Measurements from ENCODE around the gene SERPINA4. TPM values are rescaled to one million over a fixed set of nuclear protein-coding genes. Genes with fewer than 3 reads are reported as not detected.

SERPINA4 gene
- total and polyA plus RNA-seq, 2 of the 13 experiments (the other 11 are each of a cell fraction or from before 2014, with no cell fraction given): 39.1 to 57.8 TPM

- TF ChIP-seq ZNF646 (CRISPR knock-in tag; IDR thresholded peaks at IDR 0.05): no peak
- no peak for TF ChIP-seq GLMP (CRISPR knock-in tag; IDR thresholded peaks at IDR 0.05; ENCODE audit: borderline replicate concordance)
Measured at GRCh38 chr14:94544726-94545125, 16.5 kb upstream of the SERPINA4 start (continued).

- ATAC-seq (no peak), DNase-seq (ENCODE audit: low spot score) (no peak), FAIRE-seq (no peak)
- Histone ChIP-seq H3K27ac (ENCODE audit: extremely low read length, insufficient read depth, low read length) (no peak overlapping the region), H4K20me1 (ENCODE audit: insufficient read depth, low read length) (no peaks in the 10 kb centered on the region), H3K27me3 (ENCODE audit: control insufficient read depth in 1 of 2, insufficient read depth in 2 of 2, low read length in 2 of 2) (no peaks in the 10 kb centered on the region), H2AFZ (ENCODE audit: low read length) (no peak overlapping the region), H3K36me3 (replicated peaks in 1 of 2; ENCODE audit: control insufficient read depth in 1 of 2, insufficient read depth in 2 of 2, low read length in 2 of 2) (no peaks in the 10 kb centered on the region), H3K79me2 (ENCODE audit: insufficient read depth, low read length) (no peaks in the 10 kb centered on the region), H3K4me3 (replicated peaks in 1 of 3; ENCODE audit: insufficient read depth in 1 of 3, low read depth in 2 of 3, low read length in 3 of 3) (no peak overlapping the region), H3K4me2 (ENCODE audit: low read depth, low read length) (no peak overlapping the region), H3K9me3 (ENCODE audit: low read length) (no peaks in the 10 kb centered on the region), H3K4me1 (ENCODE audit: insufficient read depth, low read length) (peaks cover 99% of the 10 kb centered on the region), H3K9ac (ENCODE audit: insufficient read depth, low read depth, low read length) (no peak overlapping the region)
- POLR2A ChIA-PET: interaction anchor here (1.7 kb wide), 1 partner anchor 27 kb away, joined by 5 read pairs; no protein-coding TSS in a partner anchor
- no TSS peak for BruUV-seq (replicated peaks)
- TF ChIP-seq RFX3 (CRISPR knock-in tag; IDR thresholded peaks at IDR 0.05): no peak
- TF ChIP-seq RFX1 (IDR thresholded peaks at IDR 0.05): peak; percentile 49
- no peak for TF ChIP-seq KAT7 (CRISPR knock-in tag; IDR thresholded peaks at IDR 0.05; ENCODE audit: borderline replicate concordance)
- 0 out of 2 replicates have a peak, but pooled peaks have one; percentile 19 for TF ChIP-seq ZNF687 (CRISPR knock-in tag; IDR thresholded peaks at IDR 0.05)
- intact Hi-C loops (cut with micrococcal nuclease; ENCODE audit: unreplicated experiment) (no loop called here), in situ Hi-C loops (cut with HindIII; ENCODE audit: extremely low pct_ligation_motif_present, low pct_unique_long_range_greater_than_20kb) (loop anchor here (5.0 to 10.0 kb wide), 2 partner anchors 118 to 140 kb away; no protein-coding TSS in a partner anchor)
- CTCF ChIA-PET (ENCODE audit: low intra/inter-chr PET ratio, low total read pairs): no interaction called here
- WGBS (ENCODE audit: low lambda C conversion rate): 93% methylated on average over 12 of the region's 15 CpGs
Measured at GRCh38 chr14:94545131-94545841, 16.0 kb upstream of the SERPINA4 start.

All from HepG2 (cell line).